ENCODE measurements around the gene RBM10.

GRCh38 chrX:47180346-47180745 is 35.3 kb downstream of the RBM10 start:
- TF ChIP-seq CTCF (IDR thresholded peaks at IDR 0.05): no peak
- TF ChIP-seq POLR2A (IDR thresholded peaks at IDR 0.05): no peak
